Measurements from ENCODE around the gene SCYGR7. TPM values are rescaled to one million over a fixed set of nuclear protein-coding genes. Genes with fewer than 3 reads are reported as not detected.

The SCYGR7 gene
- total RNA-seq, 2 donors from 2014 or later: not detected

DNA sequence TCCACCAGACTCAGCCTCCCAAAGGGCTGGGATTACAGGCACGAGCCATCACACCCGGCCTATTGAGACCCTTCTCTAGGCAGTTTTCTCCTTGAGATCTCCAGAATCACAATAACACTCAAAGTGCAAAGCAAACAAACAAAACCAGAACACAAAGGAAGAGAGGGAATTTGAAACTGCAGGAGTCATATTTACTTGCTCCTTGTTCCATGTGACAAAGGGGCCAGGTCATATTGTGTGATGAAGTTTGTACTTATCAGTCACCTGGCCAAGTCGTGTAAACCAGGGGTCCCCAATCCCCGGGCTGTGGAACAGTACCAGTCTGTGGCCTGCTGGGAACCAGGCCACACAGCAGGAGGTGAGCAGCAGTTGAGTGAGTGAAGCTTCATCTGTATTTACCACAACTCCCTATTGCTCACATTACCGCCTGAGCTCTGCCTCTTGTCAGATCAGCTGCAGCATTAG is 44.1 kb downstream of the SCYGR7 start:
- TF ChIP-seq, protein P1, sequence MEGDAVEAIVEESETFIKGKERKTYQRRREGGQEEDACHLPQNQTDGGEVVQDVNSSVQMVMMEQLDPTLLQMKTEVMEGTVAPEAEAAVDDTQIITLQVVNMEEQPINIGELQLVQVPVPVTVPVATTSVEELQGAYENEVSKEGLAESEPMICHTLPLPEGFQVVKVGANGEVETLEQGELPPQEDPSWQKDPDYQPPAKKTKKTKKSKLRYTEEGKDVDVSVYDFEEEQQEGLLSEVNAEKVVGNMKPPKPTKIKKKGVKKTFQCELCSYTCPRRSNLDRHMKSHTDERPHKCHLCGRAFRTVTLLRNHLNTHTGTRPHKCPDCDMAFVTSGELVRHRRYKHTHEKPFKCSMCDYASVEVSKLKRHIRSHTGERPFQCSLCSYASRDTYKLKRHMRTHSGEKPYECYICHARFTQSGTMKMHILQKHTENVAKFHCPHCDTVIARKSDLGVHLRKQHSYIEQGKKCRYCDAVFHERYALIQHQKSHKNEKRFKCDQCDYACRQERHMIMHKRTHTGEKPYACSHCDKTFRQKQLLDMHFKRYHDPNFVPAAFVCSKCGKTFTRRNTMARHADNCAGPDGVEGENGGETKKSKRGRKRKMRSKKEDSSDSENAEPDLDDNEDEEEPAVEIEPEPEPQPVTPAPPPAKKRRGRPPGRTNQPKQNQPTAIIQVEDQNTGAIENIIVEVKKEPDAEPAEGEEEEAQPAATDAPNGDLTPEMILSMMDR (IDR thresholded peaks at IDR 0.05): no peak
- no peak for ATAC-seq (ENCODE audit: insufficient number of reproducible peaks, low FRiP score, low read depth)
- H3K27me3 ChIP-seq (replicated peaks; ENCODE audit: insufficient read depth): no peaks in the 10 kb centered on the region

DNA sequence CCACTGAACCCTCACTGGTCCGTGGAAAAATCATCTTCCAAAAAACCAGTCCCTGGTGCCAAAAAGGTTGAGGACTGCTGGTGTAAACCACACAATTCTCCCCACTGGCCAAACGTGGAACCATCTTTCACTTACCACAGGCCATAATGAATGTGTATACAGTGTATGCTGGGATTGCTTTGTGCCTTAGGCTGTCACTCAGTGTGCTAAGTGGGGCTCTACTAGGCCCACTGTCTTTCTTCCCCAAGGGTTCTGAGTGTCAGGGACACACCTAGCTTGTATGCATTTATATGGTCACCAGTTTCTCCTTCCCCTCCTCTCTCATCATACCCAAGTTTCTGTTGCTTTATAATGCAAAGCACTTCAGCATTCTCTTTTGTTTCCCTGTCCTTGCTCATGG is 44.8 kb downstream of the SCYGR7 start:
- H3K4me3 ChIP-seq: no peak overlapping the region
- DNase-seq (ENCODE audit: low spot score): no peak
- H3K4me1 ChIP-seq (ENCODE audit: control insufficient read depth in 1 of 2, low read depth in 2 of 2): no peaks in the 10 kb centered on the region

More for the DNA sequence above, 44.1 kb downstream of the SCYGR7 start:
- DNase-seq (ENCODE audit: low spot score): no peak
- Histone ChIP-seq H3K4me3 (no peak overlapping the region), H3K36me3 (no peaks in the 10 kb centered on the region), H3K4me1 (ENCODE audit: control insufficient read depth in 1 of 2, low read depth in 2 of 2) (no peaks in the 10 kb centered on the region), H3K9me3 (no peaks in the 10 kb centered on the region), H3K27ac (no peak overlapping the region)

DNA sequence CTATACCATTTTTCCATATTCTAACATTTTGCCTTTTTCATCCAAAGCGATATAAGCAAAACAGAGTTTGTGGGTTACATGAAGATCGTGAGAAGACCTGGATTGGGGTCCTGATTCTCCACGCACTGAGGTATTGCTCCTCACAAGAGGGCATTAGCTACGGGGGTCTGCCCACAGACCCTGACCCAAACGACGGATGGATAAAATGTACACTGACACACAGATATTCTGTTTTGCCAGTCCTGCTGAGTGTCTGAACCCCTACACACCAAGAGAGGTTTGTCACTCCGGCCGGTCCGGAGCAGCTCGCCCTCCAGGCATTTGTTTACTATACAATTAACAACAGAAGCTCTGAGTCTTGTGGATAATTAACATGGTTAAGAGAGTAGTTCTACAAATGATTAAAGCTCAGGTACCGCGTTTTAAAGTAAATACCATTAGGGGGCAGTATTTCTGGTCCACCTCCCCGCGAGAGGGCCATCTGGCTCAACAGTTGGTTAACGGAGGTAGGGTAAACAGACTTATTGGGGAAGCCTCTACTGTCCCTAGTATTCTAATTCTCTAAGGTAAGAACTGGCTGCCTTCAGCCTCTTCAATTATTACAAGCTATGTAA is 46.0 kb downstream of the SCYGR7 start:
- H3K4me3 ChIP-seq: no peak overlapping the region
- ATAC-seq (ENCODE audit: insufficient number of reproducible peaks, low FRiP score, low read depth): no peak
- H3K27me3 ChIP-seq (replicated peaks; ENCODE audit: insufficient read depth): no peaks in the 10 kb centered on the region
- no peaks in the 10 kb centered on the region for H3K9me3 ChIP-seq
- TF ChIP-seq, protein P1 (IDR thresholded peaks at IDR 0.05): no peak
- DNase-seq (ENCODE audit: low spot score): no peak
- no peaks in the 10 kb centered on the region for H3K36me3 ChIP-seq
- H3K4me1 ChIP-seq (ENCODE audit: control insufficient read depth in 1 of 2, low read depth in 2 of 2): no peaks in the 10 kb centered on the region
- H3K27ac ChIP-seq: no peak overlapping the region

More for the DNA sequence above, 44.8 kb downstream of the SCYGR7 start:
- TF ChIP-seq, protein P1 (IDR thresholded peaks at IDR 0.05): no peak
- no peaks in the 10 kb centered on the region for H3K27me3 ChIP-seq (replicated peaks; ENCODE audit: insufficient read depth)
- H3K27ac ChIP-seq: no peak overlapping the region
- H3K36me3 ChIP-seq: no peaks in the 10 kb centered on the region
- no peak for ATAC-seq (ENCODE audit: insufficient number of reproducible peaks, low FRiP score, low read depth)
- H3K9me3 ChIP-seq: no peaks in the 10 kb centered on the region

DNA sequence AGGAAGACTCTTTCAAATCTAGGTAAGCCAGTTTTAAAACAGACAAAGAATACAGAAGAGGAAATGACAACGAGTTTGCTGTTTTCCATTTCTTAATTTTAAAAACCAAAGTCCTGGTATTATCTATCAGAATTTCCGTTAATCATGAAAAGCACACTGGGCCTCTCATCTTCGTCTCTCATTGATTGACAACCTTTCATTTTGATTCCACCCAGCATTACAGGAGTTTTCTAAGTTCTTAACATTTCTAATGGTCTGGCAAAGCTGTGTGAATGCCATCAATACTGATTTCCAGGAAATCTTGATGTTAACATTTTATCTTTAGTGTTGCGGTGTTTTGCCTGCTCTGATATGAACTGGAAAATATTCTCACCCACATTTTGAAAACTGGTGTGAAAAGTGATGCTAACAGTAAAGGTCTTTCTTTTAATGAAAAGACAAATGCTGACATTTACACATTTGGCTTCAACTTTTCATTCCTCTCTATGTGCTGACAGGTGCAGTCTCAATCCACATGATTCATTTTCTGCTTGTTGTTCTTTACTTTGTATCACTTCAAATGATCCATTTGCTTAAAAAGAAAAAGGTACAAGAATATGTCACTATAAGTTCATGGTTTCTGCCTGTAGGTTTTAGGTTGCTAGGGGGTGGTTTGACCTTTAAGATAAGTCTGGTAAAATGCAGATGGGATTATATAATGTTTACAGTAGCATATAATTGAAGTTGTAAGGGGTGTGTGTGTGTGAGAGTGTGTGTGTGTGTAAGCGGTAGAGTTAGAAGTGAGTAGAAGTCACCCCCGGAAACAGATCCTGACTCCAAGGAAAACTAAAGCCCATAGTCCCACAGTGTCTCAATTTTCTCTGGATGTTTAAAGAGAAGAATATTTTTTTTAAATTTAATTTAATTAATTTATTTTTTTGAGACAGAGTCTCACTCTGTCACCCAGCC is 47.0 kb downstream of the SCYGR7 start:
- Histone ChIP-seq H3K27ac (no peak overlapping the region), H3K9me3 (no peaks in the 10 kb centered on the region), H3K4me1 (ENCODE audit: control insufficient read depth in 1 of 2, low read depth in 2 of 2) (no peaks in the 10 kb centered on the region), H3K27me3 (replicated peaks; ENCODE audit: insufficient read depth) (no peaks in the 10 kb centered on the region), H3K36me3 (no peaks in the 10 kb centered on the region), H3K4me3 (no peak overlapping the region)
- DNase-seq (ENCODE audit: low spot score) (no peak), ATAC-seq (ENCODE audit: insufficient number of reproducible peaks, low FRiP score, low read depth) (no peak)
- TF ChIP-seq, protein P1 (IDR thresholded peaks at IDR 0.05): no peak

Other genes starting within 250 kb of the SCYGR7 start
- gene SCYGR2, start 129.4 kb upstream of the SCYGR7 start, total RNA-seq: not detected
- gene SCYGR3, start 113.5 kb upstream of the SCYGR7 start, total RNA-seq: not detected
- gene SCYGR4, start 110.8 kb upstream of the SCYGR7 start, total RNA-seq: not detected
- not detected for gene SCYGR5, start 61.5 kb upstream of the SCYGR7 start, total RNA-seq
- gene SLC19A3, start 10.3 kb upstream of the SCYGR7 start, total RNA-seq: 1 to 10 TPM; 3.7 to 4.9 TPM
- not detected for gene SCYGR6, start 3.6 kb upstream of the SCYGR7 start, total RNA-seq
- gene SCYGR8, start 17.6 kb downstream of the SCYGR7 start, total RNA-seq: not detected
- 10 to 100 TPM in 1 of 2 donors, not detected in 1; 12.1 TPM for gene CCL20, start 85.5 kb downstream of the SCYGR7 start, total RNA-seq
- 1 to 10 TPM; 1.1 to 1.2 TPM for gene DAW1, start 143.3 kb downstream of the SCYGR7 start, total RNA-seq

All from thoracic aorta (tissue), 2 donors.